Smooth muscle cell (in vitro differentiated cells): ENCODE results near the gene AGR3. TPM values are rescaled to one million over a fixed set of nuclear protein-coding genes. Genes with fewer than 3 reads are reported as not detected.

Source experiments
- DNase-seq: peaks from one replicate; lab custom pipeline; 2025; ENCODE audit not compliant: unreplicated experiment; lab: John Stamatoyannopoulos, UW
- H2AFZ ChIP-seq: fragments of 200-600 bp; sonication (generic); 2 replicates; pipeline ENCODE4 v1.6.0; 2016; ENCODE audit warnings: antibody characterized with exemption, low read depth, mild to moderate bottlenecking
- H3F3A ChIP-seq: fragments of 200-600 bp; sonication (generic); 2 replicates; pipeline ENCODE4 v1.6.0; 2017; ENCODE audit warnings: antibody characterized with exemption, low read depth
- H3K27ac ChIP-seq: fragments of 200-600 bp; sonication (generic); 2 replicates; pipeline ENCODE4 v1.5.1; 2016; ENCODE audit warnings: low read depth, mild to moderate bottlenecking
- H3K27me3 ChIP-seq: fragments of 200-600 bp; sonication (generic); 2 replicates; pipeline ENCODE4 v1.6.1; 2016; ENCODE audit warnings: low read depth, mild to moderate bottlenecking
- H3K36me3 ChIP-seq: fragments of 200-600 bp; sonication (generic); 2 replicates; pipeline ENCODE4 v1.5.1; 2016; ENCODE audit warnings: low read depth
- H3K4me1 ChIP-seq: fragments of 200-600 bp; sonication (generic); 2 replicates; pipeline ENCODE4 v1.5.1; 2016; ENCODE audit warnings: low read depth
- H3K4me2 ChIP-seq: fragments of 200-600 bp; sonication (generic); 2 replicates; pipeline ENCODE4 v1.6.0; 2016; ENCODE audit warnings: mild to moderate bottlenecking
- H3K4me3 ChIP-seq: fragments of 200-600 bp; sonication (generic); 2 replicates; pipeline ENCODE4 v1.5.1; 2016; ENCODE audit warnings: mild to moderate bottlenecking
- H3K79me2 ChIP-seq: fragments of 200-600 bp; sonication (generic); 2 replicates; pipeline ENCODE4 v1.6.0; 2016; ENCODE audit warnings: low read depth, mild to moderate bottlenecking
- H3K9ac ChIP-seq: fragments of 200-600 bp; sonication (generic); 2 replicates; pipeline ENCODE4 v1.6.0; 2016; ENCODE audit warnings: low read depth
- H3K9me3 ChIP-seq: fragments of 200-600 bp; sonication (generic); replicated peaks from 2 replicates; pipeline ENCODE4 v1.5.1; 2016; ENCODE audit warnings: low read depth
- H4K20me1 ChIP-seq: fragments of 200-600 bp; sonication (generic); 2 replicates; pipeline ENCODE4 v1.6.0; 2016; ENCODE audit warnings: low read depth
- CTCF ChIP-seq: fragments of 200-600 bp; sonication (generic); IDR thresholded peaks from 2 replicates; pipeline ENCODE4 v1.5.1; 2017; ENCODE audit warnings: borderline replicate concordance, mild to moderate bottlenecking, antibody characterized with exemption; ENCODE audit not compliant: insufficient read depth, poor library complexity, severe bottlenecking
- WGBS: methylation state at CpG from one replicate; pipeline ENCODE4 v1.1.7; 2016; ENCODE audit warnings: low lambda C conversion rate; 5-methylcytosine and 5-hydroxymethylcytosine counted together
- polyA plus RNA-seq: library from polyadenylated mRNA; unstranded; fragments of >200 nt; fragmentation: Nextera tagmentation; extraction: Ambion mirVana; gene quantifications from 2 replicates; pipeline ENCODE4 v1.2.1, GENCODE V29; 2016
- total RNA-seq: library from RNA; depleted of rRNA; stranded (reverse); fragments of >200 nt; gene quantifications from 2 replicates; pipeline ENCODE4 v1.2.3, GENCODE V29; 2014

The AGR3 gene
- total and polyA plus RNA-seq, 2 experiments from 2014 or later = not detected

- H3K4me3 ChIP-seq = no peak overlapping the region
- H3K4me2 ChIP-seq = no peak overlapping the region
- WGBS = 83% methylated on average over 4 of the region's 4 CpGs
- no peak overlapping the region for H2AFZ ChIP-seq
- H3K9ac ChIP-seq = no peak overlapping the region
- H3F3A ChIP-seq = no peaks in the 10 kb centered on the region
- H3K79me2 ChIP-seq = no peaks in the 10 kb centered on the region
- no peak for DNase-seq
- H3K36me3 ChIP-seq = no peaks in the 10 kb centered on the region
- no peak for TF ChIP-seq CTCF
- H3K4me1 ChIP-seq = peaks cover 22% of the 10 kb centered on the region
- no peaks in the 10 kb centered on the region for H3K27me3 ChIP-seq
- no peak overlapping the region for H3K27ac ChIP-seq
- H3K9me3 ChIP-seq = no peaks in the 10 kb centered on the region
- H4K20me1 ChIP-seq = no peaks in the 10 kb centered on the region
Measured at GRCh38 chr7:16921151-16921550, 39.4 kb upstream of the AGR3 start.

- TF ChIP-seq CTCF = no peak
- H3K4me2 ChIP-seq = no peak overlapping the region
- H3K79me2 ChIP-seq = no peaks in the 10 kb centered on the region
- H3K4me1 ChIP-seq = peaks cover 22% of the 10 kb centered on the region
- no peak overlapping the region for H3K4me3 ChIP-seq
- no peaks in the 10 kb centered on the region for H4K20me1 ChIP-seq
- no peaks in the 10 kb centered on the region for H3K27me3 ChIP-seq
- H3K9ac ChIP-seq = no peak overlapping the region
- H3K9me3 ChIP-seq = no peaks in the 10 kb centered on the region
- peaks cover 9% of the 10 kb centered on the region for H3F3A ChIP-seq
- H2AFZ ChIP-seq = no peak overlapping the region
- DNase-seq = no peak
- H3K27ac ChIP-seq = no peak overlapping the region
- no peaks in the 10 kb centered on the region for H3K36me3 ChIP-seq
Measured at GRCh38 chr7:16919440-16919839, 37.7 kb upstream of the AGR3 start.

- Histone ChIP-seq H4K20me1 (no peaks in the 10 kb centered on the region), H3K36me3 (no peaks in the 10 kb centered on the region), H3F3A (peaks cover 11% of the 10 kb centered on the region), H3K79me2 (no peaks in the 10 kb centered on the region), H2AFZ (no peak overlapping the region), H3K4me1 (peaks cover 22% of the 10 kb centered on the region), H3K9ac (no peak overlapping the region), H3K4me2 (no peak overlapping the region), H3K27ac (no peak overlapping the region), H3K27me3 (no peaks in the 10 kb centered on the region), H3K9me3 (no peaks in the 10 kb centered on the region), H3K4me3 (no peak overlapping the region)
- TF ChIP-seq CTCF = peak; percentile 88
- no peak for DNase-seq
- 48% methylated on average over 6 of the region's 6 CpGs for WGBS
Measured at GRCh38 chr7:16918288-16918895, 36.6 kb upstream of the AGR3 start.

- WGBS = 95% methylated on average over 5 of the region's 5 CpGs
- H3F3A ChIP-seq = peaks cover 11% of the 10 kb centered on the region
- peak overlapping the region; percentile 61 for H2AFZ ChIP-seq
- TF ChIP-seq CTCF = no peak
- H4K20me1 ChIP-seq = no peaks in the 10 kb centered on the region
- peak overlapping the region; percentile 12 for H3K4me3 ChIP-seq
- no peak overlapping the region for H3K9ac ChIP-seq
- H3K9me3 ChIP-seq = no peaks in the 10 kb centered on the region
- no peak for DNase-seq
- H3K4me2 ChIP-seq = peak overlapping the region; percentile 74
- peak overlapping the region; percentile 64 for H3K27ac ChIP-seq
- H3K36me3 ChIP-seq = no peaks in the 10 kb centered on the region
- H3K4me1 ChIP-seq = peaks cover 18% of the 10 kb centered on the region
- H3K27me3 ChIP-seq = no peaks in the 10 kb centered on the region
- no peaks in the 10 kb centered on the region for H3K79me2 ChIP-seq
Measured at GRCh38 chr7:16916738-16917137, 35.0 kb upstream of the AGR3 start.
